MM.1S (cell line): ENCODE results near the gene GRK1.

Experiments used
- EZH2 ChIP-seq: fragments of 300-600 bp; sonication (generic); optimal IDR thresholded peaks from 2 replicates; pipeline ENCODE3; 2017; ENCODE audit warnings: low read depth, mild to moderate bottlenecking, antibody characterized with exemption, low read length, mixed read lengths
- EZH2phosphoT487 ChIP-seq: fragments of 300-600 bp; sonication (generic); IDR thresholded peaks from 2 replicates; pipeline ENCODE4 v1.6.1; 2018; ENCODE audit warnings: antibody characterized with exemption, low read length
- TF ChIP-seq, protein P1 (sequence below): fragments of 300-600 bp; sonication (generic); IDR thresholded peaks from 2 replicates; pipeline ENCODE4 v1.5.1; 2016; ENCODE audit warnings: antibody characterized with exemption, low read length, mixed read lengths

DNA sequence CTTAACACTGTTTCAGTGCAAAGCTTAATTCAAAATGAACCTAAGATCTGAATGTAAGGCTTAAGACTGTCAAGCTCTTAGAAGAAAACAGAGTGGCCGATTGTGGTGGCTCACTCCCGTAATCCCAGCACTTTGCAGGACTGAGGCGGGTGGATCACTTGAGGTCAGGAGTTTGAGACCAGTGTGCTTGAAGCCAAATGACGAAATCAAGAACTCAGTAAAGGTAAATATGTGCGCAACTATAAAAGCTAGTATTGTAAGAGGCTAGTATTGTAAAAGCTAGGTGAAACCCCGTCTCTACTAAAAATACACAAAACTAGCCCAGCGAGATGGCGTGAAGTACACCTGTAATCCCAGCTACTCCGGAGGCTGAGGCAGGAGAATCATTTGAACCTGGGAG is 21.7 kb upstream of the GRK1 start:
- TF ChIP-seq, protein P1, sequence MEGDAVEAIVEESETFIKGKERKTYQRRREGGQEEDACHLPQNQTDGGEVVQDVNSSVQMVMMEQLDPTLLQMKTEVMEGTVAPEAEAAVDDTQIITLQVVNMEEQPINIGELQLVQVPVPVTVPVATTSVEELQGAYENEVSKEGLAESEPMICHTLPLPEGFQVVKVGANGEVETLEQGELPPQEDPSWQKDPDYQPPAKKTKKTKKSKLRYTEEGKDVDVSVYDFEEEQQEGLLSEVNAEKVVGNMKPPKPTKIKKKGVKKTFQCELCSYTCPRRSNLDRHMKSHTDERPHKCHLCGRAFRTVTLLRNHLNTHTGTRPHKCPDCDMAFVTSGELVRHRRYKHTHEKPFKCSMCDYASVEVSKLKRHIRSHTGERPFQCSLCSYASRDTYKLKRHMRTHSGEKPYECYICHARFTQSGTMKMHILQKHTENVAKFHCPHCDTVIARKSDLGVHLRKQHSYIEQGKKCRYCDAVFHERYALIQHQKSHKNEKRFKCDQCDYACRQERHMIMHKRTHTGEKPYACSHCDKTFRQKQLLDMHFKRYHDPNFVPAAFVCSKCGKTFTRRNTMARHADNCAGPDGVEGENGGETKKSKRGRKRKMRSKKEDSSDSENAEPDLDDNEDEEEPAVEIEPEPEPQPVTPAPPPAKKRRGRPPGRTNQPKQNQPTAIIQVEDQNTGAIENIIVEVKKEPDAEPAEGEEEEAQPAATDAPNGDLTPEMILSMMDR, result no peak
- TF ChIP-seq EZH2 (no peak), EZH2phosphoT487 (no peak)
